HL-60 (cell line): Measurements from ENCODE around the gene BMP2K.

ENCODE experiments used
- CTCF ChIP-seq: IDR thresholded peaks from one replicate; pipeline ENCODE4 v1.5.1; 2011; ENCODE audit warnings: low read length, control low read depth, inconsistent platforms; ENCODE audit not compliant: insufficient read depth
- GABPA ChIP-seq: IDR thresholded peaks from 2 replicates; pipeline ENCODE4 v1.6.1; 2012; ENCODE audit warnings: low read depth
- POLR2AphosphoS5 ChIP-seq: IDR thresholded peaks from 2 replicates; pipeline ENCODE4 v1.6.1; 2012; ENCODE audit warnings: low read depth
- TF ChIP-seq, protein P1 (sequence below): IDR thresholded peaks from 2 replicates; pipeline ENCODE4 v1.6.1; 2012; ENCODE audit warnings: low read depth; ENCODE audit not compliant: insufficient replicate concordance

DNA sequence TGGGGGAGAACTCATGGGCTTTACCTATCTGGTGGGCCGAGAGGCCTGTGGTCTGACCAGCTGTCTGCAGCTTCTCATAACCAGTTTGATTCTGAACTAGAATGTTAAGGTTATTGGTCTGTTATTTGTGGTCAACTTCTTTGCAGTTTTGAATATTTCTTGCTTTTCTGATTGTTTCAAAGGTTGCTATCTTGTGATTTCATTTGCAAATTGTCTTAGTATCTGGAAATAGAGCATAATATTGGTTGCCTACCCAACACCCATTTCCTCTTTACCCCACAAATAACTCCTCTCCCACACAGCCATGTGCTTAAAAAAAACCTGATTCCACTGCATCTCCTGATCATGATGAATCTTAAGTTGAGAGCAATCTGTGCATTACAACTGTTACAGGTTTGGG is 39.1 kb upstream of the BMP2K start:
- no peak for TF ChIP-seq CTCF
- no peak for TF ChIP-seq POLR2AphosphoS5
- TF ChIP-seq, protein P1, sequence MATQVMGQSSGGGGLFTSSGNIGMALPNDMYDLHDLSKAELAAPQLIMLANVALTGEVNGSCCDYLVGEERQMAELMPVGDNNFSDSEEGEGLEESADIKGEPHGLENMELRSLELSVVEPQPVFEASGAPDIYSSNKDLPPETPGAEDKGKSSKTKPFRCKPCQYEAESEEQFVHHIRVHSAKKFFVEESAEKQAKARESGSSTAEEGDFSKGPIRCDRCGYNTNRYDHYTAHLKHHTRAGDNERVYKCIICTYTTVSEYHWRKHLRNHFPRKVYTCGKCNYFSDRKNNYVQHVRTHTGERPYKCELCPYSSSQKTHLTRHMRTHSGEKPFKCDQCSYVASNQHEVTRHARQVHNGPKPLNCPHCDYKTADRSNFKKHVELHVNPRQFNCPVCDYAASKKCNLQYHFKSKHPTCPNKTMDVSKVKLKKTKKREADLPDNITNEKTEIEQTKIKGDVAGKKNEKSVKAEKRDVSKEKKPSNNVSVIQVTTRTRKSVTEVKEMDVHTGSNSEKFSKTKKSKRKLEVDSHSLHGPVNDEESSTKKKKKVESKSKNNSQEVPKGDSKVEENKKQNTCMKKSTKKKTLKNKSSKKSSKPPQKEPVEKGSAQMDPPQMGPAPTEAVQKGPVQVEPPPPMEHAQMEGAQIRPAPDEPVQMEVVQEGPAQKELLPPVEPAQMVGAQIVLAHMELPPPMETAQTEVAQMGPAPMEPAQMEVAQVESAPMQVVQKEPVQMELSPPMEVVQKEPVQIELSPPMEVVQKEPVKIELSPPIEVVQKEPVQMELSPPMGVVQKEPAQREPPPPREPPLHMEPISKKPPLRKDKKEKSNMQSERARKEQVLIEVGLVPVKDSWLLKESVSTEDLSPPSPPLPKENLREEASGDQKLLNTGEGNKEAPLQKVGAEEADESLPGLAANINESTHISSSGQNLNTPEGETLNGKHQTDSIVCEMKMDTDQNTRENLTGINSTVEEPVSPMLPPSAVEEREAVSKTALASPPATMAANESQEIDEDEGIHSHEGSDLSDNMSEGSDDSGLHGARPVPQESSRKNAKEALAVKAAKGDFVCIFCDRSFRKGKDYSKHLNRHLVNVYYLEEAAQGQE = no peak
- no peak for TF ChIP-seq GABPA
